Measurements from ENCODE around the gene ASXL2. TPM values are rescaled to one million over a fixed set of nuclear protein-coding genes. Genes with fewer than 3 reads are reported as not detected.

ASXL2 gene
- total and polyA plus RNA-seq, 10 donors: 2.0 to 51.3 (median 34.7) TPM

- intact Hi-C loops (cut with DNase I; ENCODE audit: low total_unique reads): no loop called here
- Histone ChIP-seq H3K4me3 (no peak overlapping the region), H3K36me3 (peaks cover 0 to 52% (median 14%) of the 10 kb centered on the region in 6 donors), H3K9me3 (peaks cover 0 to 26% (median 13%) of the 10 kb centered on the region in 8 donors), H3K27me3 (replicated peaks in 1 of 7) (no peaks in the 10 kb centered on the region), H3K4me1 (peaks cover 3 to 23% (median 8%) of the 10 kb centered on the region in 6 donors), H3K27ac (no peak overlapping the region)
- WGBS, 5 donors: 89 to 96% (median 93%) methylated on average over 2 of the region's 2 CpGs
- no peak for DNase-seq
- TF ChIP-seq POLR2A (IDR thresholded peaks at IDR 0.05): no peak
- no peak for TF ChIP-seq POLR2AphosphoS5 (IDR thresholded peaks at IDR 0.05)
- TF ChIP-seq, protein P1, sequence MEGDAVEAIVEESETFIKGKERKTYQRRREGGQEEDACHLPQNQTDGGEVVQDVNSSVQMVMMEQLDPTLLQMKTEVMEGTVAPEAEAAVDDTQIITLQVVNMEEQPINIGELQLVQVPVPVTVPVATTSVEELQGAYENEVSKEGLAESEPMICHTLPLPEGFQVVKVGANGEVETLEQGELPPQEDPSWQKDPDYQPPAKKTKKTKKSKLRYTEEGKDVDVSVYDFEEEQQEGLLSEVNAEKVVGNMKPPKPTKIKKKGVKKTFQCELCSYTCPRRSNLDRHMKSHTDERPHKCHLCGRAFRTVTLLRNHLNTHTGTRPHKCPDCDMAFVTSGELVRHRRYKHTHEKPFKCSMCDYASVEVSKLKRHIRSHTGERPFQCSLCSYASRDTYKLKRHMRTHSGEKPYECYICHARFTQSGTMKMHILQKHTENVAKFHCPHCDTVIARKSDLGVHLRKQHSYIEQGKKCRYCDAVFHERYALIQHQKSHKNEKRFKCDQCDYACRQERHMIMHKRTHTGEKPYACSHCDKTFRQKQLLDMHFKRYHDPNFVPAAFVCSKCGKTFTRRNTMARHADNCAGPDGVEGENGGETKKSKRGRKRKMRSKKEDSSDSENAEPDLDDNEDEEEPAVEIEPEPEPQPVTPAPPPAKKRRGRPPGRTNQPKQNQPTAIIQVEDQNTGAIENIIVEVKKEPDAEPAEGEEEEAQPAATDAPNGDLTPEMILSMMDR (IDR thresholded peaks at IDR 0.05 in 8 of 11, conservative IDR thresholded peaks at IDR 0.05 in 3 of 11): no peak
These were observed 42.4 kb downstream of the ASXL2 start for GRCh38 chr2:25835906-25836305.

DNA sequence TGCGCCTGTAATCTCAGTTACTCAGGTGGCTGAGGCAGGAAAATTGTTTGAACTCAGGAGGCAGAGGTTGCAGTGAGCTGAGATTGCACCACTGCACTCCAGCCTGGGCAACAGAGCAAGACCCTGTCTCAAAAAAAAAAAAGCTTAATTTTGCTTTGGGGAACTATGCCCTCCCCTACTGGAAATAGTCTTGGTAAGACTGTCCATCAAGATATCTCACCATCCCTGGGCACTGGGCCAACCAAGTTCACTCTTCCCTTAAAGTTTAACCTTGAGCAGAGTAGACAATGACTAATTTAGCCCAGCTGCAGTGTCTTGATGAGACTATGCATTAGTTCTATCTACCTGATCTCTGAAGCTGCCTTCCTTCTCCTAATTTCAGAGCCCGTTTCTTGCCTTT, 44.7 kb downstream of the ASXL2 start:
- Histone ChIP-seq H3K4me1 (peaks cover 3 to 38% (median 8%) of the 10 kb centered on the region in 6 donors), H3K27ac (no peak overlapping the region), H3K27me3 (replicated peaks in 1 of 7) (no peaks in the 10 kb centered on the region), H3K4me3 (no peak overlapping the region), H3K36me3 (peaks cover 0 to 43% (median 11%) of the 10 kb centered on the region in 6 donors), H3K9me3 (peaks cover 0 to 28% (median 13%) of the 10 kb centered on the region in 8 donors)
- no peak for DNase-seq
- TF ChIP-seq, protein P1 (IDR thresholded peaks at IDR 0.05 in 8 of 11, conservative IDR thresholded peaks at IDR 0.05 in 3 of 11): no peak
- TF ChIP-seq POLR2AphosphoS5 (IDR thresholded peaks at IDR 0.05) (no peak), POLR2A (IDR thresholded peaks at IDR 0.05) (no peak)
- WGBS, 5 donors: 97 to 100% (median 98%) methylated on average over 2 of the region's 2 CpGs
- intact Hi-C loops (cut with DNase I; ENCODE audit: low total_unique reads): no loop called here

DNA sequence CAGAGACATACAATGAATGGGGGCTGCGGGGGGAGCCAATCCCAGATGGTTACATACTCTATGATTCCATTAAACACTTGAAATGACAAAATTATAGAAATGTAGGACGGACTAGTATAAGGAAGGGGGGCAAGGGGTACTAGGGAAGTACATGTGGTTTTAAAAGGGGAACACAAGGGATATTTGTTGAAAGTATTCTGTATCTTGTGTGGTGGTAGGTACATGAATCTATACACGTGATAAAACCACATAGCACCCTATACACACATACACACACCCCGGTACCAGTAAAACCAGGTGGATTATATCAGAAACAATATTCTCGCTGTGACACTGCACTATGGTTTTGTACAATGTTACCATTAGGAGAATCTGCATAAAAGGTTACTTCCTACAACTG, 45.4 kb downstream of the ASXL2 start:
- Histone ChIP-seq H3K9me3 (peaks cover 0 to 28% (median 13%) of the 10 kb centered on the region in 8 donors), H3K27ac (no peak overlapping the region), H3K27me3 (replicated peaks in 1 of 7) (no peaks in the 10 kb centered on the region), H3K4me3 (no peak overlapping the region), H3K4me1 (peaks cover 3 to 38% (median 8%) of the 10 kb centered on the region in 6 donors), H3K36me3 (peaks cover 0 to 43% (median 11%) of the 10 kb centered on the region in 6 donors)
- 79 to 96% (median 84%) methylated on average over 5 of the region's 5 CpGs for WGBS, 5 donors
- no peak for DNase-seq
- intact Hi-C loops (cut with DNase I; ENCODE audit: low total_unique reads): no loop called here
- TF ChIP-seq POLR2A (IDR thresholded peaks at IDR 0.05): no peak
- TF ChIP-seq, protein P1 (IDR thresholded peaks at IDR 0.05 in 8 of 11, conservative IDR thresholded peaks at IDR 0.05 in 3 of 11): no peak
- TF ChIP-seq POLR2AphosphoS5 (IDR thresholded peaks at IDR 0.05): no peak

GRCh38 chr2:25831746-25832449, 46.4 kb downstream of the ASXL2 start:
- intact Hi-C loops (cut with DNase I; ENCODE audit: low total_unique reads): no loop called here
- Histone ChIP-seq H3K4me1 (peaks cover 3 to 38% (median 8%) of the 10 kb centered on the region in 6 donors), H3K27me3 (replicated peaks in 1 of 7) (no peaks in the 10 kb centered on the region), H3K36me3 (peaks cover 0 to 43% (median 11%) of the 10 kb centered on the region in 6 donors), H3K27ac (peak overlapping the region in 3 of 8 donors; percentile 6 to 52 (median 41)), H3K4me3 (no peak overlapping the region), H3K9me3 (peaks cover 0 to 28% (median 13%) of the 10 kb centered on the region in 8 donors)
- DNase-seq: no peak
- TF ChIP-seq POLR2A (IDR thresholded peaks at IDR 0.05) (no peak), POLR2AphosphoS5 (IDR thresholded peaks at IDR 0.05) (no peak)
- TF ChIP-seq, protein P1 (IDR thresholded peaks at IDR 0.05 in 8 of 11, conservative IDR thresholded peaks at IDR 0.05 in 3 of 11): no peak
- 61 to 76% (median 67%) methylated on average over 3 of the region's 3 CpGs for WGBS, 5 donors

Measured in spleen (tissue), 11 donors.